Measurements from ENCODE around the gene PLCXD1.
"Not testable (repeated sequence)": the region's sequence is repeated elsewhere in the genome, so short reads cannot be mapped to it uniquely, and the experiment has no call there.

The PLCXD1 gene

GRCh38 chrX:350148-350533 is 69.0 kb downstream of the PLCXD1 start:
- no peak for DNase-seq (ENCODE audit: low spot score)

- DNase-seq (ENCODE audit: low spot score), result no peak
These were observed 69.5 kb downstream of the PLCXD1 start for GRCh38 chrX:350534-351323.

GRCh38 chrX:351324-351641 is 70.1 kb downstream of the PLCXD1 start:
- not testable (repeated sequence) for DNase-seq (ENCODE audit: low spot score)

- DNase-seq (ENCODE audit: low spot score), result no peak
These were observed 70.6 kb downstream of the PLCXD1 start for GRCh38 chrX:351736-352135.

GRCh38 chrX:352181-352580 is 71.0 kb downstream of the PLCXD1 start:
- DNase-seq (ENCODE audit: low spot score), result no peak

- no peak for DNase-seq (ENCODE audit: low spot score)
These were observed 71.6 kb downstream of the PLCXD1 start for GRCh38 chrX:352582-353314.

All from RKO (cell line).